MV-4-11 (cell line): ENCODE measurements around the gene XAB2.

Experiments used
- DNase-seq: peaks from one replicate; lab custom pipeline; 2025; lab: John Stamatoyannopoulos, UW

XAB2 gene

DNA sequence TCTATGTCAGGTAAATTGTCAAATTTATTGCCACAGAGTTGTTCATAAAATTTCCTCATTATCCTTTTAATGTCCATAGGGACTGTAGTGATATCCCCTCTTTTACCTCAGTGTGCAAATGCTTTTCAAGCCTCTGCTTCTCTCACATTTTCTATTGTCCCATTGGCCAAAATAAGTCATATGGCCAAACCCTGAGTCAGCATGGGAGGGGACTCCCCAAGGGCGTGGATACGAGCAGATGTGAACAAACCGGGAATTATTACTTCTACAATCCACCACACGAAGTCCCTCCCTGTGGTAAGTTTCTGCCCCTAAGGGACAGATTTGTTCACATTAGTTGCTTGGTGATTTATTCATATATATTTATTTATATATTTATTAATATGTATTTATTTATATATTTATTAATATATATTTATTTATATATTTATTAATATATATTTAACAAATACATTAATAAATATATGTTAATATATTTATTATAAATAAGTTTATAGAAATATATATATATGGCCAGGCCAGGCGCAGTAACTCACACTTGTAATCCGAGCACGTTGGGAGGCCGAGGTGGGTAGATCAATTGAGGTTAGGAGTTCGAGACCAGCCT is 53.8 kb downstream of the XAB2 start:
- DNase-seq, result peak; percentile 78

GRCh38 chr19:7570761-7571160 is 58.6 kb downstream of the XAB2 start:
- DNase-seq, result no peak
